Lower leg skin (tissue), 4 donors: ENCODE results near the gene RETREG3. TPM values are rescaled to one million over a fixed set of nuclear protein-coding genes. Genes with fewer than 3 reads are reported as not detected.
A peak's percentile ranks its signal among the peaks of the same experiment; 100 is the strongest.

Experiments
- DNase-seq, 2 donors: peaks; one replicate each; pipeline ENCODE4 v3.0.0-alpha.2; 2019; ENCODE audit warnings: low spot score in 2 of 2
- H3K4me3 ChIP-seq: fragments of 200-600 bp; sonication (generic); 2 replicates; pipeline ENCODE4 v1.5.1; 2017; ENCODE audit warnings: mild to moderate bottlenecking, low read depth; ENCODE audit not compliant: poor library complexity, severe bottlenecking
- POLR2A ChIP-seq, 2 donors: fragments of 450-650 bp; IDR thresholded peaks; one replicate each; pipeline ENCODE4 v1.6.1; 2016 to 2017; ENCODE audit warnings: antibody characterized with exemption in 2 of 2, mild to moderate bottlenecking in 1 of 2, moderate library complexity in 1 of 2
- WGBS, 2 donors: methylation state at CpG; one replicate each; pipeline ENCODE4 v1.1.5; 2018; 5-methylcytosine and 5-hydroxymethylcytosine counted together
- intact Hi-C: fragments of 100-400 bp; cut with DNase I; formaldehyde crosslinking; loops from one replicate; pipeline ENCODE4 v1.15.0; 2023; ENCODE audit warnings: low total_unique reads
- total RNA-seq, 4 donors: library from RNA; depleted of rRNA; stranded (reverse); fragments of >200 nt; gene quantifications; one replicate each; pipeline ENCODE4 v1.1.0, GENCODE V29; 2016
- TF ChIP-seq, protein P1 (sequence below), 3 donors: fragments of 450-650 bp; IDR thresholded peaks; one replicate each; pipeline ENCODE4 v1.5.1; 2016; ENCODE audit warnings: antibody characterized with exemption in 3 of 3, mild to moderate bottlenecking in 3 of 3, moderate library complexity in 2 of 3

RETREG3 gene
- total RNA-seq, 4 donors from 2014 or later, result 69.4 to 106 (median 84.3) TPM

DNA sequence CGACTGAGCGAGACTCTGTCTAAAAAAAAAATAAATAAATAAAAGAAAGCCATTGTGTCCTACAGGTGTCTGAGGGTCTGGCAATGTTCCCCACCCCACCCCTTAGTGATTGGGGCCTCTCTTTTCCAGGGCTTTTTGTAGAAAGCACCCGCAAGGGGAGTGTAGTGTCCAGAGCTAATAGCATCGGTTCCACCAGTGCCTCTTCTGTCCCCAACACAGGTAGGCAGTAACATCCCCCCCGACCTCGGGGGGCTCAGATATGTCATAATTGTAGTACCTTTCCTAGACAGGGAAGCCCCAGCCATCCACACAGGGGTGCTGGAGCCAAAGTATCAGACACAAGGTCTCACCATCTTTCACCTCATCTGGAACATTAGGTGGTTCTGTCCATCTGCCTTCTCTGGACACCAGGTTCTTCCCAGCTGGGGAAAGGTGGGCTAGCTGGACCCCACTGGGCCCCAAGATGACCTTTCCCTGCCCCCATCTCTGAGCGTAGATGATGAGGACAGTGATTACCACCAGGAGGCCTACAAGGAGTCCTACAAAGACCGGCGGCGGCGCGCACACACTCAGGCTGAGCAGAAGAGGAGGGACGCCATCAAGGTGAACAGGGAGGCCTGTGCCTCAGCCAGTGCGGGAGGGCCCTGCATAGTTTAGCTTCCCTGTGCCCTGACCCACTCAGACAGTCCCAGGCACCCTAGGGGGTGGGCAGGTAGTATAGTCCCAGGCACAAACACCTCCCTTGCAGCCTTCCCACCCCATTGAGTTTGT is 40.6 kb downstream of the RETREG3 start:
- no peak for DNase-seq
- 87 to 88% methylated on average over 14 of the region's 14 CpGs for WGBS, 2 donors

DNA sequence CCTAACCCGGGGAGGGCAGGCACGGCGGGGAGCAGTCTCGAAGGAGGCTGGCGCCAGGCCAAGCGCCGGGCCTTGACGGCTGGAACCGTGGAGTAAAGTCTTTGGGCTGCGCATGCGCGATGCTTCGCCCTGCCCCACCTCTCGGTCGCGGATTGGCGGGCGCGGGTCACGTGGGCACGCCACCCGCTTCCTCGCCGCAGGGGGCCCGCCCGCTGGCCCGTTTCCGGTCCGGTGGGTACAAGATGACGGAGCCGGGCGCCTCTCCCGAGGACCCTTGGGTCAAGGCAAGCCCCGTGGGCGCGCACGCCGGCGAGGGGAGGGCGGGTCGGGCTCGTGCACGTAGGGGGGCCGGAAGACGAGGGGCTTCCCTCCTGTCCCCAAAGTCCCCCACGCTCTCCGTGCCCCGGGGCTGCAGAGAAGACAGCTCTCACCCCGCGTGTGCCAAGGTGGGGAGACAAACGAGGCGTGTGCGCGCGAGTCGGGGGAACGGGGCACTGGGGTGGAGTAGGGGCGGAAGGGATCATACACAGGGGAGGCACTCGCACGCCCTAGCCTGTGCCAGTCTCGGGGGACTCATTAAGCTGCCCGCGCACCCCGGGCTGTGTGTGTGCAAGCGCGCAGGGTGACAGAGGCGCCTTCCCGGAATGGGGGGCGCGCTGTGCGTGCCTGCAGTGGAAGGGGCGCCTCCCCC is 42.1 kb downstream of the RETREG3 start, which contains the start of gene MLX:
Gene MLX, plus strand, starts transcription at position 218 of the 691 bp plus-strand sequence. Its CDS starts 25 bp downstream, at position 243.
- H3K4me3 ChIP-seq, result peak within 1 kb of the TSS; percentile 88
- DNase-seq, result peak; percentile 92 to 99
- intact Hi-C loops, result no loop called here
- 0% methylated on average over 30 to 39 of the region's 72 CpGs for WGBS, 2 donors
- TF ChIP-seq, protein P1, sequence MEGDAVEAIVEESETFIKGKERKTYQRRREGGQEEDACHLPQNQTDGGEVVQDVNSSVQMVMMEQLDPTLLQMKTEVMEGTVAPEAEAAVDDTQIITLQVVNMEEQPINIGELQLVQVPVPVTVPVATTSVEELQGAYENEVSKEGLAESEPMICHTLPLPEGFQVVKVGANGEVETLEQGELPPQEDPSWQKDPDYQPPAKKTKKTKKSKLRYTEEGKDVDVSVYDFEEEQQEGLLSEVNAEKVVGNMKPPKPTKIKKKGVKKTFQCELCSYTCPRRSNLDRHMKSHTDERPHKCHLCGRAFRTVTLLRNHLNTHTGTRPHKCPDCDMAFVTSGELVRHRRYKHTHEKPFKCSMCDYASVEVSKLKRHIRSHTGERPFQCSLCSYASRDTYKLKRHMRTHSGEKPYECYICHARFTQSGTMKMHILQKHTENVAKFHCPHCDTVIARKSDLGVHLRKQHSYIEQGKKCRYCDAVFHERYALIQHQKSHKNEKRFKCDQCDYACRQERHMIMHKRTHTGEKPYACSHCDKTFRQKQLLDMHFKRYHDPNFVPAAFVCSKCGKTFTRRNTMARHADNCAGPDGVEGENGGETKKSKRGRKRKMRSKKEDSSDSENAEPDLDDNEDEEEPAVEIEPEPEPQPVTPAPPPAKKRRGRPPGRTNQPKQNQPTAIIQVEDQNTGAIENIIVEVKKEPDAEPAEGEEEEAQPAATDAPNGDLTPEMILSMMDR (IDR thresholded peaks at IDR 0.05), result no peak
- TF ChIP-seq POLR2A (IDR thresholded peaks at IDR 0.05), result no peak

More for the DNA sequence above, 40.6 kb downstream of the RETREG3 start:
- no peak overlapping the region for H3K4me3 ChIP-seq
- intact Hi-C loops, result no loop called here
- TF ChIP-seq POLR2A (IDR thresholded peaks at IDR 0.05), result no peak
- TF ChIP-seq, protein P1 (IDR thresholded peaks at IDR 0.05), result no peak

DNA sequence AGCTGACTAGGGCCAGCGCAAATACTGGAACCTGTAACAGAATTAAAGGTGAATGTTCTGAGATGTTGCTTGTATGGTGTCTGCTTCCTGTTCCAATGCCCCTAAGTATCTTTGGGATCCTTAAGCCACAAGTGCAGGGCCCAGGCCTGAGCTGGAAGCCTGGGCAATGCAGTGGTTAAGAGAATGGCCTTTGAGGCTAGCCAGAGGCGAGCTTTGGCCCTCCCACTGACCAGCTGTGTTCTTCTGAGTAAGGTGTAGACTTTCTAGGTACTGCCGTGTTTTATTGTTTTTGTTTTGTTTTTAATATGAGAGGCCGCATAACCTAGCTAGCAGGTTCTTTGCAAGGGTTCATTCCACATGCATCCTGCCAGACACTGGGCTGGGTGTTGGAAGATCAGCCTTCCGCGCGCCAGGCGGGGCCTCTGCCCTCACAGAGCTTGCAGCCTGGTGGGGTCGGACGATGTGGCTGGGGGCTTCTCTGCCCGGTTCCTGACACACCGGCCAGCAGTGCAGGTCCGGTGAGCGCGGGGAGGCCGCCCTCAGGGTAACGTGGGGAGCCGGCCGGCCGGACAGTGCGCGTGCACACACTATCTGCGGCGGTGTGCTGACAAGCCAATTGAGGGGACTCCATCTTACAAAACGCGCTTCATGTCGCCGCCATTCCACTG is 42.8 kb downstream of the RETREG3 start:
- intact Hi-C loops, result no loop called here
- TF ChIP-seq, protein P1 (IDR thresholded peaks at IDR 0.05), result no peak
- no peak for TF ChIP-seq POLR2A (IDR thresholded peaks at IDR 0.05)
- WGBS, 2 donors, result 32 to 36% methylated on average over 18 to 21 of the region's 28 CpGs
- H3K4me3 ChIP-seq, result no peak overlapping the region
- DNase-seq, result no peak

DNA sequence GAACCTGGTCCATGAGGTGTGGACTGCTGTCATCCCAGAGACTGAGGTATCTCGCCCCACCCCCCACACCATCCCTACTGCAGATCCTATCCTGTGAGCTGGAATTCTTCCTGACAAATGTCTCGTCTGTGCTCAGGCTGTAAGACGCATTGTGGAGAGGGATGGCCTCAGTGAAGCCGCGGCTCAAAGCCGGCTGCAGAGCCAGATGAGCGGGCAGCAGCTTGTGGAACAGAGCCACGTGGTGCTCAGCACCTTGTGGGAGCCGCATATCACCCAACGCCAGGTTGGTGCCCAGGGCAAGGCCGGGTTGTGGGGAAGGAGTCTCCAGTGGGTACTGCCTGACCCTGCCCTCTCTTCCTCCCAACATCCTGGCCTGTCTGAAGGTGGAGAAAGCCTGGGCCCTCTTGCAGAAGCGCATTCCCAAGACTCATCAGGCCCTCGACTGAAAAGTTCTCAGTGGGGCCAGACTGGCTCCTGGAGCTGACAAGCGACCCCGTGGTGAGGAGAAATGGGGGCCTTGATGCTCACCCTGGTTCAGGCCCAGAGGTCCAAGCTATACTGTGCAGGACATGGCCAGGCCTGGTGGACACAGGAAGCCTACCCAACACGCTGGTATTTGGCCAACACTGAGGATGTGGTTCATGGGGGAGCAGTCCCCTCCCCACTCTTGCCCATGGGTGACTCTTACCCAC is 43.5 kb downstream of the RETREG3 start:
- intact Hi-C loops, result no loop called here
- H3K4me3 ChIP-seq, result no peak overlapping the region
- TF ChIP-seq, protein P1 (IDR thresholded peaks at IDR 0.05), result no peak
- TF ChIP-seq POLR2A (IDR thresholded peaks at IDR 0.05), result no peak
- 92% methylated on average over 15 to 16 of the region's 16 CpGs for WGBS, 2 donors
- no peak for DNase-seq

DNA sequence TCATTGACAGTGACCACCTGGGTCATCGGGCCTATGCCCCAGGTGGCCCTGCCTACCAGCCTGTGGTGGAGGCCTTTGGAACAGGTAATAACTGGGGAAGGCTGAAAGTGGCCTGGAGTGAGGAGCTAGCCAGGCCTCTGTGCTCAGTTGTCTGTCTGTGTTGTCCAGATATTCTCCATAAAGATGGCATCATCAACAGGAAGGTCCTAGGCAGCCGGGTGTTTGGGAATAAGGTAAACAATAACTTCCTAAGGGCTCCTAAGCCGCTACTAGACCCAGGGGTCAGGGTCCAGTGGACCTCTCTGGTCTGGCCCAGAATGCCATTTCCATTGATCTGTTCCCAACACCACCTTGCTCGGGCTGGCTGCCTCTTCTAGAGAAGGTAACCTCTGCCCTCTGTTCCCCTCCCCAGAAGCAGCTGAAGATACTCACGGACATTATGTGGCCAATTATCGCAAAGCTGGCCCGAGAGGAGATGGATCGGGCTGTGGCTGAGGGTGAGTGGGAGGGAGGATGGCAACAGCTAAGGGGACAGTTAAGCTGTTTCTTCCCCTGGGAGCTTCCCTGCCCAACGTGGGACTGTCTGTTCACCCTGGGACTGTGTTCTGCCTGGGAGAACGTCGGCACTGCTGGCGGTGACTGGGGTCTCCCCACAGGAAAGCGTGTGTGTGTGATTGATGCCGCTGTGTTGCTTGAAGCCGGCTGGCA is 44.2 kb downstream of the RETREG3 start:
- DNase-seq, result no peak
- 89 to 90% methylated on average over 15 of the region's 15 CpGs for WGBS, 2 donors
- H3K4me3 ChIP-seq, result no peak overlapping the region
- no peak for TF ChIP-seq POLR2A (IDR thresholded peaks at IDR 0.05)
- TF ChIP-seq, protein P1 (IDR thresholded peaks at IDR 0.05), result peak in 1 of 3 donors; percentile 9
- intact Hi-C loops, result no loop called here
